Measurements from ENCODE around the gene CLDN34. TPM values are rescaled to one million over a fixed set of nuclear protein-coding genes. Genes with fewer than 3 reads are reported as not detected.
A peak's percentile ranks its signal among the peaks of the same experiment; 100 is the strongest.

Gene CLDN34
- total RNA-seq, 2 experiments from 2014 or later = not detected

GRCh38 chrX:9992061-9992460 lies 24.9 kb downstream of the CLDN34 start:
- CTCF ChIA-PET = interaction anchor here (1.4 to 2.7 kb wide), 2 partner anchors 9 to 127 kb away, joined by 4 to 15 read pairs; no protein-coding TSS in a partner anchor

GRCh38 chrX:9992724-9993123 lies 25.6 kb downstream of the CLDN34 start:
- Mint-ChIP-seq H3K27me3 (peaks cover 2% of the 10 kb centered on the region), H3K36me3 (no peaks in the 10 kb centered on the region), H3K4me1 (peaks cover 9% of the 10 kb centered on the region), H3K9me3 (ENCODE audit: low read depth) (no peaks in the 10 kb centered on the region), H3K27ac (no peak overlapping the region), H3K4me3 (no peak overlapping the region)
- ATAC-seq (no peak), DNase-seq (no peak)
- CTCF ChIA-PET = interaction anchor here (1.3 kb wide), 1 partner anchor 127 kb away, joined by 5 read pairs; no protein-coding TSS in a partner anchor

More at GRCh38 chrX:9992061-9992460, 24.9 kb downstream of the CLDN34 start:
- H3K9me3 Mint-ChIP-seq (ENCODE audit: low read depth) = no peaks in the 10 kb centered on the region
- ATAC-seq (no peak), DNase-seq (no peak)
- peaks cover 5% of the 10 kb centered on the region for H3K27me3 Mint-ChIP-seq
- no peak overlapping the region for H3K4me3 Mint-ChIP-seq
- H3K4me1 Mint-ChIP-seq = peaks cover 3% of the 10 kb centered on the region
- H3K36me3 Mint-ChIP-seq = no peaks in the 10 kb centered on the region
- no peak overlapping the region for H3K27ac Mint-ChIP-seq

DNA sequence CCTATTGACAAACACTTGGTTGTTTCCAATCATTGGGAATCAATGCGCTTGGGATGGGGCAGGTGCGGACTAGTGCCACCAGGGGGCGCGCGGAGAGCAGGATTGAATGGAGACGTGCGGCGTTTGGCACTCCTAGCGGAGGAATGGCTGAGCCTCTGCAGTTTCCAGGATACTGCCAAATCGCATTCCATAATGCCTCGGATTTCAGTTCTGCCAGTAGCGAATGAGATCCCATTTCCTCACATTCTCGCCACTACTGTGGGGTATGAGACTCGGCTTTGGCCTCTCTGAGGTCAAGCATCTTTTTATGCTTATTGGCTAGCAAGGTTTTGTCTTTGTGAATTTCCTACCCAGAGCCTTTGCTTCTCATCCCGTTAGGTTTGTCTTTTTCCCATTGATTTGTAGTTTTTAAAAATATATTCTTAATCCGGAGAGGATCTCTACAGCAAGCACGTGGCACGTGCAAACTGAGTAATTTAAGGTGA lies 28.7 kb downstream of the CLDN34 start:
- Mint-ChIP-seq H3K4me1 (peaks cover 17% of the 10 kb centered on the region), H3K27me3 (no peaks in the 10 kb centered on the region), H3K4me3 (no peak overlapping the region), H3K36me3 (no peaks in the 10 kb centered on the region), H3K27ac (no peak overlapping the region), H3K9me3 (ENCODE audit: low read depth) (no peaks in the 10 kb centered on the region)
- DNase-seq (peak; percentile 76), ATAC-seq (peak; percentile 74)
- CTCF ChIA-PET = interaction anchor here (0.6 to 5.9 kb wide), 8 partner anchors 17 to 160 kb away, joined by 3 to 37 read pairs (median 5); no protein-coding TSS in a partner anchor

DNA sequence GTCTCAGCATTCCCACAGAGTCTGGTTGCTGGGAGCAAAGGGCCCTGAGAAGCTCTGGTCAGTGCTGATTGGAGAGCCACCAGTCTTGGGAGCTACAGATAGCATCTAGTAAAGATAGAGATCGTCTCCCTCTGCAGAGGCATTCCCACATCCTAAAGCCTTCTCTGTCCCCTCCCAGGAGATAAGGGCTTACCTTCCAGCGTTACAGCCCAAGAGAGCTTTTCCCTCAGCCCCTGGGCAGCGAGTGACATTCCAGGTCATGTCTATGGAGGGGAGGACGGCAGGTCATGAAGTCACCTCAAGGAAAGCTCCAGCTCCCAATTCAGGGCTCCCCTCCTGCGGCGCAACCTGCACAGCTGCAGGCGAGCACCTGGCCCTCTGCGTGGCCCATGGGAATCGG lies 29.9 kb downstream of the CLDN34 start:
- ATAC-seq (no peak), DNase-seq (no peak)
- H3K27ac Mint-ChIP-seq = no peak overlapping the region
- H3K27me3 Mint-ChIP-seq = no peaks in the 10 kb centered on the region
- no peak overlapping the region for H3K4me3 Mint-ChIP-seq
- CTCF ChIA-PET = interaction anchor here (1.1 to 5.9 kb wide), 7 partner anchors 15 to 159 kb away, joined by 3 to 37 read pairs (median 6); no protein-coding TSS in a partner anchor
- no peaks in the 10 kb centered on the region for H3K9me3 Mint-ChIP-seq (ENCODE audit: low read depth)
- H3K4me1 Mint-ChIP-seq = peaks cover 17% of the 10 kb centered on the region
- no peaks in the 10 kb centered on the region for H3K36me3 Mint-ChIP-seq

- Mint-ChIP-seq H3K4me3 (no peak overlapping the region), H3K27me3 (no peaks in the 10 kb centered on the region), H3K4me1 (peaks cover 19% of the 10 kb centered on the region), H3K36me3 (no peaks in the 10 kb centered on the region), H3K9me3 (ENCODE audit: low read depth) (no peaks in the 10 kb centered on the region), H3K27ac (peak overlapping the region; percentile 3)
- peak; percentile 86 for ATAC-seq
- CTCF ChIA-PET = interaction anchor here (1.1 to 5.9 kb wide), 7 partner anchors 15 to 158 kb away, joined by 3 to 37 read pairs (median 6); no protein-coding TSS in a partner anchor
- peak; percentile 71 for DNase-seq
Observed at GRCh38 chrX:9997524-9997923, 30.4 kb downstream of the CLDN34 start.

DNA sequence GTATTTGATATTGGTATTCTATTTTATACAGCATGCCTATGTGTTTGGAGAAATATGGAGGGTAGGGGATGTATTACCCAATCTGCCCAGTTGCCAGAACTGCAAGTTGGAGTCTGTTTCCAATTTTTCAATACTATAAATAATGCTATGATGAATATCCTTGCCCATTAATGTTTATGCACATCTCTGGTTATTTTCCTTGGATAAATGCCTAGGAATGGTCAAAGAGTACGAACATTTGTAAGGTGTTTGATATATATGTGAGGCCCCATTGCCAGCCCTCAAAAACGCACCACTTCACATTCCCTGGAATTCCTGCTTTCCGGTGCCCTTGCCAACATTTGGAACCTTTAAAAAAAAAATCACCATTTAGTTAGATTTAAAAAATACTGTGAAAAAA lies 34.3 kb downstream of the CLDN34 start:
- DNase-seq (no peak), ATAC-seq (no peak)
- no peaks in the 10 kb centered on the region for H3K9me3 Mint-ChIP-seq (ENCODE audit: low read depth)
- H3K36me3 Mint-ChIP-seq = peaks cover 4% of the 10 kb centered on the region
- H3K27me3 Mint-ChIP-seq = no peaks in the 10 kb centered on the region
- no peak overlapping the region for H3K4me3 Mint-ChIP-seq
- CTCF ChIA-PET = interaction anchor here (1.8 kb wide), 1 partner anchor 118 kb away, joined by 7 read pairs; no protein-coding TSS in a partner anchor
- no peak overlapping the region for H3K27ac Mint-ChIP-seq
- H3K4me1 Mint-ChIP-seq = peaks cover 40% of the 10 kb centered on the region

DNA sequence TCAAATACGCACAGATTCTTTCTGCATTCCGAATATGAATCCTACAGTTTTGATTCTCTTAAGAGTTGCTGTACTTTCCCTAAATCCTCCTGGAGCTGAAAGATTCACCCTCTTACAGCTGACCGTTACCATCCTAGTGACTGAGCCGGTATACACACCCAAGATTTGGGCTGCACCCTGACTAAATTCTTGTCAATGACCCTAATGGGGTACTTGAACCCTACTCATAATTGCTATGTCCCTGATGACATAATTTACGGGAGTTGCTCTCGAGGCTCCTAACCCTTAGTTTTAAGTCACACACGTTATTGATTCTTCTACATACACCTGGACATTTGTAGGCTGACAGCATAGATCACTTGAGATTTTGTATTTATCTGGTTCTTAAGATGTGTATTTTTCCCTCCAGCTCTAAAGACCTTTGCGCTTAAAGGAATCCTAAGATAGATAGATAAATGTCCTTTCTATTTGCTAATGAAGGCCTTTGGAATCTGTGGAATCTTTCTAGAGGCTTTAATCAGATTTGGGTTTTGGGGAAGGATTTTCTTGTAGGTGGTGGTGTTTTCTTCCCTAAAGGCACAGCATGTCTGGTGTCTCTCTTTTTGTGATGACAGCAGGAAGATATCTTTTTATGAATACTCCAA lies 37.8 kb downstream of the CLDN34 start:
- no peak overlapping the region for H3K4me3 Mint-ChIP-seq
- CTCF ChIA-PET = interaction anchor here (0.7 to 3.3 kb wide), 2 partner anchors 106 to 114 kb away, joined by 3 to 24 read pairs; no protein-coding TSS in a partner anchor
- DNase-seq = no peak
- no peaks in the 10 kb centered on the region for H3K27me3 Mint-ChIP-seq
- ATAC-seq = no peak
- H3K27ac Mint-ChIP-seq = no peak overlapping the region
- peaks cover 32% of the 10 kb centered on the region for H3K4me1 Mint-ChIP-seq
- H3K9me3 Mint-ChIP-seq (ENCODE audit: low read depth) = no peaks in the 10 kb centered on the region
- H3K36me3 Mint-ChIP-seq = peaks cover 4% of the 10 kb centered on the region

GRCh38 chrX:10006086-10006485 lies 38.9 kb downstream of the CLDN34 start:
- CTCF ChIA-PET = no interaction called here
- Mint-ChIP-seq H3K27me3 (no peaks in the 10 kb centered on the region), H3K27ac (no peak overlapping the region), H3K4me3 (no peak overlapping the region), H3K4me1 (peaks cover 40% of the 10 kb centered on the region), H3K9me3 (ENCODE audit: low read depth) (no peaks in the 10 kb centered on the region), H3K36me3 (peaks cover 4% of the 10 kb centered on the region)
- ATAC-seq (no peak), DNase-seq (no peak)

DNA sequence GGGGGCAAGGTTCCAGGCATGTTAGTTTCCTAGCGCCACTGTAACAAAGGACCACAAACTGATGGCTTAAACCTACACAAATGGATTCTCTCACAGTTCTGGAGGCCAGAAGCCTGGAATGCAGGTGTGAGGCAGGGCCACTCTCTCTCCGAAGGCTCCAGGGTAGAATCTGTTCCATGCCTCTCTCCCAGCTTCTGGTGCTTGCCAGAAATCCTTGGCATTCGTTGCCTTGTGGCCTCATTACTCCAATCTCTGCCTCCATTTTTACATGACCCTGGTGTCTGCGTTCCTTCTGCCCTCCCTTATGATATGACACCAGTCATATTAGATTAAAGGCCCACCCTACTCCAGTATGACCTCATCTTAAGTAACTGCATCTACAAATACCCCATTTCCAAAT lies 39.6 kb downstream of the CLDN34 start:
- ATAC-seq = no peak
- H3K36me3 Mint-ChIP-seq = peaks cover 4% of the 10 kb centered on the region
- CTCF ChIA-PET = no interaction called here
- no peak for DNase-seq
- no peaks in the 10 kb centered on the region for H3K27me3 Mint-ChIP-seq
- no peak overlapping the region for H3K4me3 Mint-ChIP-seq
- no peaks in the 10 kb centered on the region for H3K9me3 Mint-ChIP-seq (ENCODE audit: low read depth)
- H3K27ac Mint-ChIP-seq = no peak overlapping the region
- peaks cover 46% of the 10 kb centered on the region for H3K4me1 Mint-ChIP-seq

DNA sequence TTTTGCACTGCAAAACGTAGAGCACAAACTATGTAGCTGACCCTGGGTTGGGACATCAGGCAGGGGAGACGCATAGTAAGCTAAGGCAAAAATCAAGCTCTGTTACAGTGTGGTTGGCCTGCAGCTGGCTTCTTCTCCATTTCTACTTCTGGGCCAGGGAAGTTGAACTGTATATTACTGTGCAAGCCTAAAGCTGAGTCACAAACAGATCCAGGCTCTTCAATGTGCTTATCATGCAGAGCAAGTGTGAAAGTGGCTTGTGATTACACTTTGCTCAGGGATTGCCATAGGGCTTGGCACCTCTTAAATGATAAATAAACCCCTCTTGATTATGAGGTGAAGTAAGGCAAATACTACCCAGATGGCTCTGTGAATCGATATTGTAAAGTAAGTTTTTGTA lies 40.5 kb downstream of the CLDN34 start:
- ATAC-seq (no peak), DNase-seq (no peak)
- H3K4me3 Mint-ChIP-seq = no peak overlapping the region
- peaks cover 47% of the 10 kb centered on the region for H3K4me1 Mint-ChIP-seq
- H3K9me3 Mint-ChIP-seq (ENCODE audit: low read depth) = no peaks in the 10 kb centered on the region
- peaks cover 4% of the 10 kb centered on the region for H3K36me3 Mint-ChIP-seq
- H3K27me3 Mint-ChIP-seq = no peaks in the 10 kb centered on the region
- CTCF ChIA-PET = interaction anchor here (0.7 kb wide), 1 partner anchor 9 kb away, joined by 3 read pairs; no protein-coding TSS in a partner anchor
- H3K27ac Mint-ChIP-seq = no peak overlapping the region

DNA sequence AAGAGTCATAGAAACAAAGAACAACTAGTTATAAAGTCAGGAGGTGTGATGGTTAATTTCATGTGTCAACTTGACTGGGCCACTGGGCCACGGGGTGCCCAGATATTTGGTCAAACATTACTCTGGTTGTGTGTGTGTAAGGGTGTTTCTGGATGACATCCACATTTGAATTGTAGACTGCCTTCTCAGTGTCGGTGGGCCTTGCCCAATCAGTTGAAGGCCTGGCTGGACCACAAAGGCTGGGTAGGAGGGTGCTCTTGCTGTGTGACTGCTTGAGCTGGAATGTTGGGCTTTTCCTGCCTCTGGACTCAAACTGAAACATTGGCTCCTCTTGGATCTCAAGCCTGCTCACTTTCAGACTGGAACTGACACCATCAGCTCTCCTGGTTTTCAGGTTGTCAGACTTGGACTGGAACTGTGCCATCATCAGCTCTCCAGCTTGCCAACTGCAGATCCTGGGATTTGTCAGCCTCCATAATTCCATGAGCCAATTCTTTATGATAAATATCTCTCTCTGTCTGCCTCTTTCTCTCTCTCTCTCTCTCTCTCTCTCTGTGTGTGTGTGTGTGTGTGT lies 41.4 kb downstream of the CLDN34 start:
- Mint-ChIP-seq H3K4me1 (peaks cover 45% of the 10 kb centered on the region), H3K36me3 (peaks cover 4% of the 10 kb centered on the region), H3K9me3 (ENCODE audit: low read depth) (no peaks in the 10 kb centered on the region), H3K27ac (no peak overlapping the region), H3K4me3 (no peak overlapping the region), H3K27me3 (peaks cover 2% of the 10 kb centered on the region)
- CTCF ChIA-PET = interaction anchor here (0.7 kb wide), 1 partner anchor 10 kb away, joined by 3 read pairs; no protein-coding TSS in a partner anchor
- ATAC-seq (no peak), DNase-seq (no peak)

DNA sequence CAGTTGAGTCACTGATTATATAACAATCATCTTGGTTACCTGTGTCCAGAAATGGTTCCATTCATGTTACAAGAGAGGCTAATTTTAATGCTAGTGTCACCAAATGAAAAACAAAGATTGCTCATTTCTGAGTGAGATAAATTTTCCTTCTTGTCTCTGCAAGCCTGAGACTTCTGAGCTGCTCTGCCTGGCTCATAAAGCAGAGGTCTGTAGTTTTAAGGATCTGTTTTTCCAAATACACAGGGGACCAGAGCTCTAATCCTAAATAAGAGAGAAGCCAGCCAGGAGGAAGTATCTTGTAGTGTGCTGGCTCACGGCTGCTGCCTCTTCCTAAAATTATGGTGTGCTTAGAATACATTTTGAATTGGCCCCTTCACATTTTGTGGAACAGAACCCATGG lies 42.6 kb downstream of the CLDN34 start:
- ATAC-seq (no peak), DNase-seq (no peak)
- peaks cover 5% of the 10 kb centered on the region for H3K27me3 Mint-ChIP-seq
- H3K4me1 Mint-ChIP-seq = peaks cover 42% of the 10 kb centered on the region
- no peak overlapping the region for H3K4me3 Mint-ChIP-seq
- H3K36me3 Mint-ChIP-seq = peaks cover 3% of the 10 kb centered on the region
- H3K9me3 Mint-ChIP-seq (ENCODE audit: low read depth) = no peaks in the 10 kb centered on the region
- CTCF ChIA-PET = no interaction called here
- H3K27ac Mint-ChIP-seq = no peak overlapping the region

- Mint-ChIP-seq H3K27me3 (peaks cover 5% of the 10 kb centered on the region), H3K36me3 (no peaks in the 10 kb centered on the region), H3K9me3 (ENCODE audit: low read depth) (no peaks in the 10 kb centered on the region), H3K4me1 (peaks cover 36% of the 10 kb centered on the region), H3K27ac (peak overlapping the region; percentile 64), H3K4me3 (no peak overlapping the region)
- CTCF ChIA-PET = interaction anchor here (1.1 kb wide), 1 partner anchor 109 kb away, joined by 6 read pairs; no protein-coding TSS in a partner anchor
- DNase-seq = no peak
- no peak for ATAC-seq
Observed at GRCh38 chrX:10010686-10011085, 43.5 kb downstream of the CLDN34 start.

All from activated CD8-positive, alpha-beta memory T cell treated with anti-CD3 and anti-CD28 coated beads, Interleukin-2, amount 10 ng/mL, durations not matched to agents 7 days and 5 days (primary cell).